ENCODE data around the gene PLCZ1.
A peak's percentile ranks its signal among the peaks of the same experiment; 100 is the strongest.

Gene PLCZ1

DNA sequence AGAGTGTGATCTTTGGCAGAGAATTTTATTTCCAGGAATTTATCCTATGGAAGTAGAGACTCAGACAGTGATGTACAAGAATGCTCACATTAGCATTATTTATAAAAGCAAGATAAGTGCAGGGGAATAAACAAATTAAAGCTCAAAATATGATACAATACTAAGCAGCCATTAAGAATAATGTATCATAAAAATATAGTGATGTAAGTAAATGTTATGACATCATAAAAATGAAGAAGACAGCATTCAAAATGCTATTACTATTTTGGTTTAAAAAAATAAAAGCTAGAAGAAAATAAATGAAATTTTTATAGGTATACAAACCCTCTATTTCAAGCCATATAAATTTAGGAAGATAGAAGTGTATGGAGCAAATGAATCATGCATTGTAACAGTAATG, 17.1 kb downstream of the PLCZ1 start:
- no peak for DNase-seq
- Histone ChIP-seq H3K27ac (ENCODE audit: low read depth, low read length) (no peak overlapping the region), H3K9ac (ENCODE audit: low read length) (no peak overlapping the region), H2BK120ac (ENCODE audit: low read depth, low read length) (no peak overlapping the region), H4K5ac (ENCODE audit: low read length) (no peak overlapping the region), H2AK5ac (ENCODE audit: low read length) (no peak overlapping the region), H2BK5ac (ENCODE audit: low read length) (no peak overlapping the region), H3K4me3 (ENCODE audit: low read length) (no peak overlapping the region), H3K56ac (ENCODE audit: low read length) (no peak overlapping the region), H3K23ac (ENCODE audit: low read length) (no peak overlapping the region), H3K4me2 (ENCODE audit: low read length) (no peak overlapping the region), H4K8ac (ENCODE audit: low read depth, low read length) (no peak overlapping the region), H3K79me1 (ENCODE audit: low read length) (no peaks in the 10 kb centered on the region), H2BK15ac (replicated peaks; ENCODE audit: low read depth) (no peak overlapping the region), H3K4me1 (ENCODE audit: control insufficient read depth, low read depth, low read length) (no peaks in the 10 kb centered on the region), H3K4ac (ENCODE audit: low read depth, low read length) (no peak overlapping the region), H3K36me3 (ENCODE audit: control insufficient read depth, insufficient read depth, low read length) (no peaks in the 10 kb centered on the region), H3K79me2 (ENCODE audit: control insufficient read depth, insufficient read depth, low read length) (no peaks in the 10 kb centered on the region), H3K18ac (ENCODE audit: low read length) (no peak overlapping the region), H3K27me3 (ENCODE audit: insufficient read depth, low read length, poor library complexity) (no peaks in the 10 kb centered on the region)

- no peak overlapping the region for H3K56ac ChIP-seq (ENCODE audit: low read length)
- no peak overlapping the region for H3K4me3 ChIP-seq (ENCODE audit: low read length)
- no peaks in the 10 kb centered on the region for H3K36me3 ChIP-seq (ENCODE audit: control insufficient read depth, insufficient read depth, low read length)
- H2AK5ac ChIP-seq (ENCODE audit: low read length), result no peak overlapping the region
- H3K9ac ChIP-seq (ENCODE audit: low read length), result no peak overlapping the region
- H3K4ac ChIP-seq (ENCODE audit: low read depth, low read length), result no peak overlapping the region
- no peak overlapping the region for H2BK120ac ChIP-seq (ENCODE audit: low read depth, low read length)
- no peak overlapping the region for H3K27ac ChIP-seq (ENCODE audit: low read depth, low read length)
- no peak overlapping the region for H3K23ac ChIP-seq (ENCODE audit: low read length)
- H3K27me3 ChIP-seq (ENCODE audit: insufficient read depth, low read length, poor library complexity), result no peaks in the 10 kb centered on the region
- no peaks in the 10 kb centered on the region for H3K79me2 ChIP-seq (ENCODE audit: control insufficient read depth, insufficient read depth, low read length)
- WGBS (ENCODE audit: extremely low coverage, insufficient coverage, low lambda C conversion rate), result no CpG with 5 or more reads among the region's 3 CpGs
- no peak overlapping the region for H2BK15ac ChIP-seq (replicated peaks; ENCODE audit: low read depth)
- H3K4me1 ChIP-seq (ENCODE audit: control insufficient read depth, low read depth, low read length), result no peaks in the 10 kb centered on the region
- H4K8ac ChIP-seq (ENCODE audit: low read depth, low read length), result no peak overlapping the region
- H4K5ac ChIP-seq (ENCODE audit: low read length), result no peak overlapping the region
- no peak overlapping the region for H2BK5ac ChIP-seq (ENCODE audit: low read length)
- no peak overlapping the region for H3K4me2 ChIP-seq (ENCODE audit: low read length)
- H3K79me1 ChIP-seq (ENCODE audit: low read length), result no peaks in the 10 kb centered on the region
- no peak overlapping the region for H3K18ac ChIP-seq (ENCODE audit: low read length)
- no peak for DNase-seq
These were observed 17.8 kb downstream of the PLCZ1 start for GRCh38 chr12:18719922-18720510.

- H3K79me1 ChIP-seq (ENCODE audit: low read length), result no peaks in the 10 kb centered on the region
- no peak overlapping the region for H4K8ac ChIP-seq (ENCODE audit: low read depth, low read length)
- H3K4me2 ChIP-seq (ENCODE audit: low read length), result no peak overlapping the region
- H3K27me3 ChIP-seq (ENCODE audit: insufficient read depth, low read length, poor library complexity), result no peaks in the 10 kb centered on the region
- no peak overlapping the region for H3K4me3 ChIP-seq (ENCODE audit: low read length)
- H2BK15ac ChIP-seq (replicated peaks; ENCODE audit: low read depth), result no peak overlapping the region
- H3K18ac ChIP-seq (ENCODE audit: low read length), result no peak overlapping the region
- no peak overlapping the region for H3K4ac ChIP-seq (ENCODE audit: low read depth, low read length)
- no peak overlapping the region for H2AK5ac ChIP-seq (ENCODE audit: low read length)
- H3K56ac ChIP-seq (ENCODE audit: low read length), result no peak overlapping the region
- no peak overlapping the region for H3K27ac ChIP-seq (ENCODE audit: low read depth, low read length)
- H3K23ac ChIP-seq (ENCODE audit: low read length), result no peak overlapping the region
- no peak overlapping the region for H4K5ac ChIP-seq (ENCODE audit: low read length)
- no peaks in the 10 kb centered on the region for H3K79me2 ChIP-seq (ENCODE audit: control insufficient read depth, insufficient read depth, low read length)
- no peak overlapping the region for H3K9ac ChIP-seq (ENCODE audit: low read length)
- H2BK120ac ChIP-seq (ENCODE audit: low read depth, low read length), result no peak overlapping the region
- H2BK5ac ChIP-seq (ENCODE audit: low read length), result no peak overlapping the region
- H3K4me1 ChIP-seq (ENCODE audit: control insufficient read depth, low read depth, low read length), result no peaks in the 10 kb centered on the region
- no peak for DNase-seq
- no peaks in the 10 kb centered on the region for H3K36me3 ChIP-seq (ENCODE audit: control insufficient read depth, insufficient read depth, low read length)
These were observed 19.4 kb downstream of the PLCZ1 start for GRCh38 chr12:18718462-18718861.

- no CpG with 5 or more reads among the region's 1 CpG for WGBS (ENCODE audit: extremely low coverage, insufficient coverage, low lambda C conversion rate)
- Histone ChIP-seq H3K4ac (ENCODE audit: low read depth, low read length) (no peak overlapping the region), H3K27me3 (ENCODE audit: insufficient read depth, low read length, poor library complexity) (no peaks in the 10 kb centered on the region), H3K56ac (ENCODE audit: low read length) (no peak overlapping the region), H3K4me3 (ENCODE audit: low read length) (no peak overlapping the region), H2BK5ac (ENCODE audit: low read length) (no peak overlapping the region), H3K79me2 (ENCODE audit: control insufficient read depth, insufficient read depth, low read length) (no peaks in the 10 kb centered on the region), H3K79me1 (ENCODE audit: low read length) (no peaks in the 10 kb centered on the region), H3K18ac (ENCODE audit: low read length) (no peak overlapping the region), H2BK120ac (ENCODE audit: low read depth, low read length) (no peak overlapping the region), H3K9ac (ENCODE audit: low read length) (no peak overlapping the region), H3K4me2 (ENCODE audit: low read length) (no peak overlapping the region), H2BK15ac (replicated peaks; ENCODE audit: low read depth) (no peak overlapping the region), H2AK5ac (ENCODE audit: low read length) (no peak overlapping the region), H3K27ac (ENCODE audit: low read depth, low read length) (no peak overlapping the region), H3K4me1 (ENCODE audit: control insufficient read depth, low read depth, low read length) (no peaks in the 10 kb centered on the region), H4K5ac (ENCODE audit: low read length) (no peak overlapping the region), H4K8ac (ENCODE audit: low read depth, low read length) (no peak overlapping the region), H3K36me3 (ENCODE audit: control insufficient read depth, insufficient read depth, low read length) (no peaks in the 10 kb centered on the region), H3K23ac (ENCODE audit: low read length) (no peak overlapping the region)
- DNase-seq, result peak; percentile 9
These were observed 21.6 kb downstream of the PLCZ1 start for GRCh38 chr12:18716236-18716635.

GRCh38 chr12:18706798-18707197, 31.0 kb downstream of the PLCZ1 start:
- no peak for DNase-seq
- Histone ChIP-seq H3K18ac (ENCODE audit: low read length) (no peak overlapping the region), H2AK5ac (ENCODE audit: low read length) (no peak overlapping the region), H3K4me2 (ENCODE audit: low read length) (no peak overlapping the region), H3K4ac (ENCODE audit: low read depth, low read length) (no peak overlapping the region), H2BK5ac (ENCODE audit: low read length) (no peak overlapping the region), H2BK120ac (ENCODE audit: low read depth, low read length) (no peak overlapping the region), H3K4me1 (ENCODE audit: control insufficient read depth, low read depth, low read length) (no peaks in the 10 kb centered on the region), H3K27me3 (ENCODE audit: insufficient read depth, low read length, poor library complexity) (no peaks in the 10 kb centered on the region), H4K8ac (ENCODE audit: low read depth, low read length) (no peak overlapping the region), H3K4me3 (ENCODE audit: low read length) (no peak overlapping the region), H2BK15ac (replicated peaks; ENCODE audit: low read depth) (no peak overlapping the region), H3K27ac (ENCODE audit: low read depth, low read length) (no peak overlapping the region), H4K5ac (ENCODE audit: low read length) (no peak overlapping the region), H3K23ac (ENCODE audit: low read length) (no peak overlapping the region), H3K9ac (ENCODE audit: low read length) (no peak overlapping the region), H3K79me1 (ENCODE audit: low read length) (no peaks in the 10 kb centered on the region), H3K56ac (ENCODE audit: low read length) (no peak overlapping the region), H3K79me2 (ENCODE audit: control insufficient read depth, insufficient read depth, low read length) (no peaks in the 10 kb centered on the region), H3K36me3 (ENCODE audit: control insufficient read depth, insufficient read depth, low read length) (no peaks in the 10 kb centered on the region)
- WGBS (ENCODE audit: extremely low coverage, insufficient coverage, low lambda C conversion rate), result no CpG with 5 or more reads among the region's 1 CpG

GRCh38 chr12:18703911-18704310, 33.9 kb downstream of the PLCZ1 start:
- Histone ChIP-seq H2AK5ac (ENCODE audit: low read length) (no peak overlapping the region), H3K9ac (ENCODE audit: low read length) (no peak overlapping the region), H2BK5ac (ENCODE audit: low read length) (no peak overlapping the region), H3K18ac (ENCODE audit: low read length) (no peak overlapping the region), H3K56ac (ENCODE audit: low read length) (no peak overlapping the region), H3K27ac (ENCODE audit: low read depth, low read length) (no peak overlapping the region), H3K4me3 (ENCODE audit: low read length) (no peak overlapping the region), H3K4me1 (ENCODE audit: control insufficient read depth, low read depth, low read length) (no peaks in the 10 kb centered on the region), H3K4ac (ENCODE audit: low read depth, low read length) (no peak overlapping the region), H3K27me3 (ENCODE audit: insufficient read depth, low read length, poor library complexity) (no peaks in the 10 kb centered on the region), H3K36me3 (ENCODE audit: control insufficient read depth, insufficient read depth, low read length) (no peaks in the 10 kb centered on the region), H3K79me2 (ENCODE audit: control insufficient read depth, insufficient read depth, low read length) (no peaks in the 10 kb centered on the region), H3K79me1 (ENCODE audit: low read length) (no peaks in the 10 kb centered on the region), H4K8ac (ENCODE audit: low read depth, low read length) (no peak overlapping the region), H2BK120ac (ENCODE audit: low read depth, low read length) (no peak overlapping the region), H3K23ac (ENCODE audit: low read length) (no peak overlapping the region), H4K5ac (ENCODE audit: low read length) (no peak overlapping the region), H3K4me2 (ENCODE audit: low read length) (no peak overlapping the region), H2BK15ac (replicated peaks; ENCODE audit: low read depth) (no peak overlapping the region)
- peak; percentile 72 for DNase-seq
- no CpG with 5 or more reads among the region's 2 CpGs for WGBS (ENCODE audit: extremely low coverage, insufficient coverage, low lambda C conversion rate)

Data from mesendoderm (in vitro differentiated cells).